K562 (cell line): ENCODE results near the gene NACC1.

Experiments used
- ATF1 ChIP-seq, 2 experiments: fragments of 450-650 bp in 1 of 2; IDR thresholded peaks; 2 replicates each; pipeline ENCODE4 v1.6.1; 2016; ENCODE audit warnings: missing compliant biosample characterization in 1 of 2, missing genetic modification characterization in 1 of 2
- CHD2 ChIP-seq: IDR thresholded peaks from 2 replicates; pipeline ENCODE4 v1.6.1; 2011; ENCODE audit warnings: low read depth, low read length
- E2F3 ChIP-seq: fragments of 250-450 bp; sonication (Bioruptor Pico); IDR thresholded peaks from 2 replicates; pipeline ENCODE4 v1.4.0; 2020; ENCODE audit warnings: mild to moderate bottlenecking
- EGR1 ChIP-seq: fragments of 450-650 bp; conservative IDR thresholded peaks from 2 replicates; pipeline ENCODE4 v1.6.1; 2017; ENCODE audit warnings: mild to moderate bottlenecking
- KAT7 ChIP-seq: sonication (generic); formaldehyde crosslinking; IDR thresholded peaks from 2 replicates; pipeline ENCODE4 v1.8.0; 2022; ENCODE audit warnings: missing genetic modification reagents, mild to moderate bottlenecking, borderline replicate concordance
- MYNN ChIP-seq, 2 experiments: sonication (generic); formaldehyde crosslinking in 1 of 2; IDR thresholded peaks; 2 replicates each; pipeline versions ENCODE4 v1.5.0 to v1.6.1; 2016 to 2020; ENCODE audit warnings: antibody characterized with exemption in 1 of 2, missing genetic modification reagents in 1 of 2
- NR2C2 ChIP-seq, 2 experiments: fragments of 200-800 bp in 1 of 2; sonication (Bioruptor generic) in 1 of 2; sonication (generic) in 1 of 2; formaldehyde crosslinking in 1 of 2; IDR thresholded peaks; 2 replicates each; pipeline versions ENCODE4 v1.6.1 to v1.8.0; 2016 to 2022; ENCODE audit warnings: mild to moderate bottlenecking in 1 of 2, missing compliant biosample characterization in 1 of 2, missing genetic modification characterization in 1 of 2, missing genetic modification reagents in 1 of 2
- POLR2A ChIP-seq: fragments of 450-650 bp; conservative IDR thresholded peaks from 2 replicates; pipeline ENCODE4 v1.6.1; 2016
- RAD21 ChIP-seq, 2 experiments: fragments of 250-450 bp in 1 of 2; fragments of 450-650 bp in 1 of 2; sonication (Bioruptor Pico) in 1 of 2; formaldehyde crosslinking in 1 of 2; IDR thresholded peaks in 1 of 2; conservative IDR thresholded peaks in 1 of 2; 2 replicates each; pipeline versions ENCODE4 v1.4.0 to v1.8.0; 2020 to 2022; ENCODE audit warnings: mild to moderate bottlenecking in 2 of 2, moderate library complexity in 1 of 2
- TAF1 ChIP-seq: IDR thresholded peaks from 2 replicates; pipeline ENCODE4 v1.6.1; 2011; ENCODE audit warnings: mild to moderate bottlenecking, low read length, moderate library complexity; ENCODE audit not compliant: insufficient read depth, control insufficient read depth, severe bottlenecking; ENCODE audit errors: extremely low read depth
- ZBTB7A ChIP-seq: IDR thresholded peaks from 2 replicates; pipeline ENCODE4 v1.6.1; 2011; ENCODE audit warnings: low read depth, mild to moderate bottlenecking, low read length, moderate library complexity, borderline replicate concordance; ENCODE audit not compliant: control insufficient read depth
- ZFX ChIP-seq: sonication (generic); formaldehyde crosslinking; IDR thresholded peaks from 2 replicates; pipeline ENCODE4 v1.8.0; 2022; ENCODE audit warnings: mild to moderate bottlenecking, missing genetic modification reagents, moderate library complexity
- ZNF24 ChIP-seq: fragments of 450-650 bp; IDR thresholded peaks from 2 replicates; pipeline ENCODE4 v1.6.1; 2016
- TF ChIP-seq, protein P1 (sequence below), 3 experiments: IDR thresholded peaks in 2 of 3; conservative IDR thresholded peaks in 1 of 3; 2 replicates each; pipeline ENCODE4 v1.5.1; 2011 to 2012; ENCODE audit warnings: low read length in 3 of 3, mild to moderate bottlenecking in 3 of 3, control low read depth in 2 of 3, improper control_type of control experiment in 1 of 3, inconsistent platforms in 1 of 3, low read depth in 1 of 3, mixed read lengths in 1 of 3, moderate library complexity in 1 of 3; ENCODE audit not compliant: insufficient read depth in 2 of 3

- TF ChIP-seq ZFX (0 out of 2 replicates have a peak, but pooled peaks have one; percentile 5), ZNF24 (no peak), NR2C2 (CRISPR knock-in tag; IDR thresholded peaks at IDR 0.05) (no peak), NR2C2 (tag; IDR thresholded peaks at IDR 0.05) (no peak), KAT7 (CRISPR knock-in tag) (no peak), E2F3 (CRISPR knock-in tag) (no peak), MYNN (IDR thresholded peaks at IDR 0.05) (no peak), MYNN (CRISPR knock-in tag; IDR thresholded peaks at IDR 0.05) (no peak), CHD2 (no peak), EGR1 (no peak), ZBTB7A (no peak), TAF1 (no peak), POLR2A (no peak), ATF1 (CRISPR knock-in tag; IDR thresholded peaks at IDR 0.05) (no peak), ATF1 (tag; IDR thresholded peaks at IDR 0.05) (no peak), RAD21 (CRISPR knock-in tag; conservative IDR thresholded peaks at IDR 0.05 in 1 of 2, IDR thresholded peaks at IDR 0.05 in 1 of 2) (0 out of 4 replicates have a peak, but pooled peaks of 1 of the 2 experiments have one; percentile 12)
- TF ChIP-seq, protein P1, sequence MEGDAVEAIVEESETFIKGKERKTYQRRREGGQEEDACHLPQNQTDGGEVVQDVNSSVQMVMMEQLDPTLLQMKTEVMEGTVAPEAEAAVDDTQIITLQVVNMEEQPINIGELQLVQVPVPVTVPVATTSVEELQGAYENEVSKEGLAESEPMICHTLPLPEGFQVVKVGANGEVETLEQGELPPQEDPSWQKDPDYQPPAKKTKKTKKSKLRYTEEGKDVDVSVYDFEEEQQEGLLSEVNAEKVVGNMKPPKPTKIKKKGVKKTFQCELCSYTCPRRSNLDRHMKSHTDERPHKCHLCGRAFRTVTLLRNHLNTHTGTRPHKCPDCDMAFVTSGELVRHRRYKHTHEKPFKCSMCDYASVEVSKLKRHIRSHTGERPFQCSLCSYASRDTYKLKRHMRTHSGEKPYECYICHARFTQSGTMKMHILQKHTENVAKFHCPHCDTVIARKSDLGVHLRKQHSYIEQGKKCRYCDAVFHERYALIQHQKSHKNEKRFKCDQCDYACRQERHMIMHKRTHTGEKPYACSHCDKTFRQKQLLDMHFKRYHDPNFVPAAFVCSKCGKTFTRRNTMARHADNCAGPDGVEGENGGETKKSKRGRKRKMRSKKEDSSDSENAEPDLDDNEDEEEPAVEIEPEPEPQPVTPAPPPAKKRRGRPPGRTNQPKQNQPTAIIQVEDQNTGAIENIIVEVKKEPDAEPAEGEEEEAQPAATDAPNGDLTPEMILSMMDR (IDR thresholded peaks at IDR 0.05 in 2 of 3, conservative IDR thresholded peaks at IDR 0.05 in 1 of 3; ENCODE audit: insufficient read depth in 2 of 3, low read depth in 1 of 3, low read length in 3 of 3), result peak in 2 of 3 experiments; percentile 10; a peak in 1 of 6 replicates
Measured at GRCh38 chr19:13092158-13092543, 25.9 kb upstream of the NACC1 start.
